IPS-20b (cell line): ENCODE data around the gene UBAP2L.

ENCODE experiments used
- H3K27ac ChIP-seq: one replicate; pipeline ENCODE4 v1.5.1; 2013; ENCODE audit warnings: low read length
- H3K27me3 ChIP-seq: 2 replicates; pipeline ENCODE4 v1.6.1; 2013; ENCODE audit warnings: mild to moderate bottlenecking, low read length, inconsistent platforms; ENCODE audit not compliant: insufficient read depth
- H3K36me3 ChIP-seq: 2 replicates; pipeline ENCODE4 v1.6.1; 2013; ENCODE audit warnings: low read depth, mild to moderate bottlenecking, inconsistent platforms, low read length, moderate library complexity; ENCODE audit not compliant: insufficient read depth
- H3K4me1 ChIP-seq: 2 replicates; pipeline ENCODE4 v1.6.1; 2013; ENCODE audit warnings: mild to moderate bottlenecking, control low read depth, inconsistent platforms, low read length, moderate library complexity; ENCODE audit not compliant: insufficient read depth
- H3K4me3 ChIP-seq: 2 replicates; pipeline ENCODE4 v1.5.1; 2013; ENCODE audit warnings: mild to moderate bottlenecking, low read length, inconsistent platforms
- H3K9ac ChIP-seq: 2 replicates; pipeline ENCODE4 v1.6.1; 2013; ENCODE audit warnings: low read depth, mild to moderate bottlenecking, inconsistent platforms, low read length, moderate library complexity
- H3K9me3 ChIP-seq: 2 replicates; pipeline ENCODE4 v1.6.1; 2013; ENCODE audit warnings: mild to moderate bottlenecking, low read depth, low read length, inconsistent platforms; ENCODE audit not compliant: insufficient read depth

Gene UBAP2L

DNA sequence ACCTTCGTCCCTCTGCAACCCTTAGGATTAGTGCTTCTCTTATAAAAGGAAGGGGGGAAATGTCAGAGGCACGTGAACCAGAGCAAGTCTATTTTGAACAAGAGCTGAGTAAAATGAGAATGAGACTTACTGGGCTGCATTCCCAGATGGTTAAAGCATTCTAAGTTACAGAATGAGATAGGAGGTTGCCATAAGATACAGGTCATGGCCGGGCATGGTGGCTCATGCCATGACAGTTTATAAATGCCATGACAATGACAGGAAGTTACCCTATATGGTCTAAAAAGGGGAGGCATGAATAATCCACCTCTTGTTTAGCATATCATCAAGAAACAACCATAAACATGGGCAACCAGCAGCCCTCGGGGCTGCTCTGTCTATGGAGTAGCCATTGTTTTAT, 97.6 kb downstream of the UBAP2L start:
- Histone ChIP-seq H3K4me1 (no peaks in the 10 kb centered on the region), H3K36me3 (no peaks in the 10 kb centered on the region), H3K27ac (no peak overlapping the region), H3K4me3 (no peak overlapping the region), H3K9ac (no peak overlapping the region), H3K9me3 (peaks cover 18% of the 10 kb centered on the region; the same call in 1 of the 2 replicates), H3K27me3 (0 out of 2 replicates have a peak, but pooled peaks cover 8% of the 10 kb centered on the region)
